ENCODE data around the gene KCNMA1.

GRCh38 chr10:77244746-77245145 is 392.9 kb downstream of the KCNMA1 start:
- TF ChIP-seq POLR2A (IDR thresholded peaks at IDR 0.05) (no peak), CTCF (IDR thresholded peaks at IDR 0.05) (no peak), POLR2AphosphoS5 (IDR thresholded peaks at IDR 0.05) (no peak)
